HG03025 (cell line): ENCODE results near the gene HRH3.

Source experiments
- ATAC-seq: cut with Tn5 transposase; IDR thresholded peaks from one replicate; pipeline ENCODE4 v1.9.1; 2021; ENCODE audit warnings: mild to moderate bottlenecking, moderate library complexity; ENCODE audit not compliant: unreplicated experiment, low FRiP score

The HRH3 gene

DNA sequence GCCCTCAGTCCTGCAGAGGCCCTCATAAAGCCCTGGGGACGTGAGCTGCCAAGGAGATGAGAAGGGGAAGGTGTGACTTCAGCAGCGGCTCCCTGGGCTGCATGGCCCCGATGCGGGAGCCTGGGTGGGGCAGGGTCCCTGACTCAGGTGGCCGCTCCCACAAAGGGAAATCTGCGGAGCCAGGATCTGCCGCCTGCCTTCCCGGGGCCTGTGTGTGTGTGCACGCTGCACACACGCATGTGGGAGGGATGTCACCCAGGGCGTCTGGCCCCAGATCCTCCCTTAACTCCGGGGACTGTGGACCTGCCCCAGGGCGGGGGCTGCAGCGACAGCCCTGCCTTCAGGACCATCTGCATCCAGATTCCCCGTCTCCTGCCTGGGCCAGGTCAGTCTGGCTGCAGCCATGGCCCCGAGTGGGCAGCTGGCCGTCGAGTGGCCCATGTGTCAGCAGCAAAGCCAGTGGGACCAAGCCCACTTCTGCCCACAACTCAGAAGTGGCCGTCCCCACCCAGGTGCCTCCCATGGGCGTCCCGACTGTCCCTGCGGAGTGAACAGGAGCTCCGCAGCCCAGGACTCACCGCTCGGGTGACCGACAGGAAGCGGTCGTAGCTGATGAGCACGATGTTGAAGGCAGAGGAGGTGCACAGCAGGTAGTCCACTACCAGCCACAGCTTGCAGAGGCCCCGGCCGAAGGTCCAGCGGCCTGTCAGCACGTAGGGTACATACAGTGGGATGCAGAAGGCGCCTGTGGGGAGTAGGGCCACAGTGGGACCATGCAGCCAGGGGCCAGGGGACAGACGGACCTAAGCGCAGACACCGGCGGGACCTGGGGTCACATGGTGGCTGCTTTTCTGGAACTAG is 1.9 kb downstream of the HRH3 start:
- no peak for ATAC-seq

DNA sequence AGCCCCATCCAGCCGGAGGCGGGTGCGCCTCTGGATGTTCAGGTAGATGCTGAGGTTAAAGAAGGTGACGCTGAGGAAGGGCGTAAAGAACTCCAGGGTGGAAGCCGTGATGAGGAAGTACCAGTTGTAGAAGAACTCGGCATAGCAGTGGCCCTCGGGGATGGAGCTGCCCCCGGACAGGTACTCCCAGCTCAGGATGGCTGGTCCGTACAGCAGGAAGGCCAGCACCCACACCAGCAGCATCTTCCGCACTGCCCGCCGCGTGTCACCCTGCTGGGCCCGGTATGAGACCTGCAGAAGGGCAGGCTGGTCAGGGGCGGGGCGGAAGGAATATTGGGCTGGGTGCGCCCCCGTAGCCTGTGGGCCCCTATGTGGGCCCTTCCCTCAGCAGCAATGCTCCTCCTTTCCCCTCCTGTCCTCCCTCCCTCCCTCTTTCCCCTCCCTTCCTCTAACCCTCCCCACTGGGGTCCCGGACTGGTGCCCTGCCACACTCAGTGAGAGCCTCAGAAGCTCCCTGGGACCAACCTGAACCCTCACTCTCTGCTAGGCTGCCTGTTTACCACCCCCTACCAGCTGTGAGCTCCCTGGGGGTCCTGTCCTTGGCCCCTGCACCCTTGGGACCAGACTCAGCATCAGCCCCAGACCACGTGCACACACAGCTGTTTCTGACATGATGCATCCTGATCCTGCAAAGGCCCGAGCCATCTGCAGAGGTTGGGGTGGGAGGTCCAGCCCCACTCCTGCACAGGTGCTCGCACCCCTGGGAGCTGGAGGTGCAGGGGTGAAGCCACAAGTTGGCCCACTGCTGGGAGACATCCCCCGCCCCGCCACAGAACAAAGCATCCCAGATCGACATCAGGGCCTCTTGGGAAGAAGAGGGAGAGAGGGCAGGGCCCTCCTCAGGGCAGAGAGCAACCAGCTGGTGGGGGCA is 3.2 kb downstream of the HRH3 start:
- ATAC-seq: no peak

DNA sequence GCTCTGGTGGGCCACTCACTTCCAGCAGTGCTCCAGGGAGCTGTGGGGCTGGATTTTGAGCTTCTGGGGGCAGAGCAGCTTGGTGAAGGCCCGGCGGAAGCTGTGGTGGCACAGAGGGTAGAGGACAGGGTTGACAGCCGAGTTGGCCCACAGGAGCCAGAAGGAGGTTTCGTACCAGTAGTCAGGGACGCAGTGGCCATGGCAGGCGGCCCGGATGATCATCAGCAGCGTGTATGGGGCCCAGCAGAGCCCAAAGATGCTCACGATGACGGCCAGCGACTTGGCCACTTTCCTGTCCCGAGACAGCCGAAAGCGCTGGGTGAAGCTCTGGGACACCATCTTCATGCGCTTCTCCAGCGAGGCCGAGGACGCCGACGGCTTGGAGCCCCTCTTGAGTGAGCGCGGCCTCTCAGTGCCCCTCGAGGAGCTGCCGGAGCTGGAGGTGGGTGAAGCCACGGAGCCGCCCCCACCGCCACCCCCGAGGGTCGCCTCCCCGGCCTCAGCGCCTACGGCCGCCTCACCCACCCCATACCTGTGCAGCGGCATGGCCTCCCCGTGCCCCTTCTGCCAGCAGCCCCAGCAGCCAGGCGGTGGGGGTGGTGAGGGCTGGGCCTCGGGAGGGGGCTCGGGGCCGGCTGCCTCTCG is 4.0 kb downstream of the HRH3 start:
- no peak for ATAC-seq

DNA sequence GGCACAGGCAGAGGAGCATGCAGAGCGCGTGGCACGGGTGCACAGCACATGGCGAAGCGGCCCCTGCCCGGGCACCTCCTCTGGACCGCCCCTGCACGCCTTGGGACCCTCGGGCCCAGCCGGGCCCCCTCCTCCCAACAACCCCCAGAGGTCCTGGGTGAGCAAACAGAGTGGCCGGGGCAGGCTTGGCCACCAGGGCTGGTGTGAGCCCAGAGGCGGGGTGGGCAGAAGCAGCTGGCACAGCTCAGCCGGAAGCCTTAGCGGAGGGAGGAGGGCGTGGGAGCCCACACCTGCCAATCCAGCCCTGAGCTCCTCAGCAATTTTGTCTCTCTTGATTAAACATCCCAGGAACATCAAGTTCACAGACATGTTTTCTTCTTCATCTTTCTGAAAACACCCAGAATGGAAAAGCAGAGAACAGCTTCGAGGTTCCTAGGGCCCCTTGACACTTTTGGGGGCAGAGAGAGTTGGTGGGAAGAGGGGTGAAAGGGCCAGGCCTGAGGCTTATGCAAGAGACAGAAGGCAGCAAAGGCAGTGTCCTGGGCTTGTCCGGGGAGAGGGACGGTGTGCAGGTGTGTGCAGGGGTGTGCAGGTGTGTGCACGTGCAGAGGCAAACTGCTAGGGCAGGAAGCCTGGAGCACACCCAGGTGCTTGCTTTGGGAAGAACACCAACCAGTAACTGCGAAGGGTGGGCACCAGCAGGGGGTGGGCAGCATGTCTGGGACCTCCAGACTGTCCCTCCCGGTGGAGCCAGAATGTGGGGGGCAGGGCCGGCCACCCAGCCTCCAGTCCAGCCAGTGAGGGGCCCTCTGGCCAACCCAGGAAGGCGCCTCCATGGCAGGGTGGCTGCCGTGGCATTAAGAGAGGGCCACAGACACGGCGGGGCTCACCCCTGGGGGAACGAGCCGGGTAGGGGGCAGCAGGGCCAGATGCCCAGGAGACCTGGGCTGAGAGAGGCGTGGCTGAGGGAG is 4.8 kb downstream of the HRH3 start:
- no peak for ATAC-seq

DNA sequence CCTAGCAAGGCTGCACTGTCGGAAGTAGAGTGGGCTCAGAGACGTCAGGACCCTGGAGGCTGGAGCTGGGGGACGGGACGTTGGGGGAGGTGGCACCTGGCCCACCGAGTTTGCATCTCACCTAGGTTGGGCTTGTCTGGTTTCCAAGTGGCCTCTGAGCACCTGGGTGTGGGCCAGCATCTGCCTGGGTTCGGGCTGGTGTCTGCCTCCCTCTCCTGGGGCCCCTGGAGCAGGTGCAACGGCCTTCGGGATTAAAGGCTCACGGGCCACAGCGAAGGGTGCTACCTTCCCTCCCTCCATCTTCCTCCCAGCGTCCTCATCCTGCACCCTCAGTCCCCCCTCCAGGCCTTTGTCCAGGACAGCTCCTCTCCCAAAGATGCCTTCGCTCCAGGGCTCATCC is 6.0 kb downstream of the HRH3 start:
- no peak for ATAC-seq

DNA sequence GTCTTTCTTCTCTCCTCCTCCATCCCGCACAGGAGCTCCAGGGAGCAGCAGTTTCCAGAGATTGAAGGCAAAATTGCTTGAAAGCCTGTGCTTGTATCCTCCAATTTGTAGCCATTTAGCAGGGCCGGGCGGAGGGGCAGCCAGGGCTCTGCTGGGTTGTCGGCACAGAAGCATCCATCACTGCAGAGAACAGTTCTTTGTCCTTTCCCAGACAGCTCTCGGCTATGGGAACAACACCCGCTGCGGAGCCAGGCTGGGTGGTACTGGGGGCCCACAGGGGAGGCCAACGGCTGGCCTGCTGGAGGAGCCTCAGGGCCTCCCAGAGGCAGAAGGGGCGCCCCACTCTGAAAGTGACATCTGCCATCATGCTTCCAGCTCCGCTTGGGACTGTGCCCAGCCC is 7.8 kb downstream of the HRH3 start:
- no peak for ATAC-seq

DNA sequence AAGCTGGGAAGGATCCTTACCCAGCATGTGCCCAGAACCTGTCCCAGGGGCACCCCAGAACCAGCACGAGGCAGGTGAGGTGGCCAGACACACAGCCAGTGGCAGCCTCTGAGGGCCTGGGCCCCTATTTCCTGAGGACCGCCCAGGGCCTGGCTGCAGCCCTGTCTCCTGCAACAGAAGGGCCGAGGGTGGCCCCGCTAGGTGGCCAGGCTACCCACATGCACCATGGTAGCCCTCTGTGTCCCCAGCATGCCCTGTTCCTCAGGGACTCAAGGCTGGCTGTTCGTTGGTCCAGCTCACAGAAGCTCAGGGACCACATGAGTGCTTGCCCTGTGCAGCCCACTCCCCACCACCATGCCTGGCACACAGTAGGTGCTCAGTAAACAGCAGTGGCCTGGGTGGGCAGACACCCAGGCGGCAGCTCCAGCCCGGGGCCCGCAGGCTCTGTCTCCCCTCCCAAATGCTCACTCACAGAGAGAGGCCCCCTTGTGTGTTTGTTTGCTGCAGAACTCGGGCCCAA is 8.2 kb downstream of the HRH3 start:
- ATAC-seq: no peak

DNA sequence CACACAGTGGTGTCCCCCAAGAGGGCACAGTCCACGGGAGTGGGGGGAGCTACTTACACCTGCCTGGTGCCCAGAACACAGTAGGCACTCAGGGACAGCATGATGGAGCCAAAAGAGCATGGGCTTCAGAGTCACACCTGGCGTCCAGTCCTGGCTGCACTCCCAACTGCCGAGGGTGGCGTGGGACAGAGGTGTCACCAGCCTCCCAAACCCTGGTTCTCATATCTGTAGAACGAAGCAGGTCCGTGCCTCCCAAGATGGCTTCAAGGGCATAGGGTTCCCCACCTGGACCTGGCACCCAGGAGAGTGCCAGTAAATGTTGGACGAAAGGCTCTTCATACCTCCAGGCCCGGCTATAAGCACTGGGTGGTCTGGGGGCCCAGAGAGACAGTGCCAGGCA is 8.9 kb downstream of the HRH3 start:
- no peak for ATAC-seq

DNA sequence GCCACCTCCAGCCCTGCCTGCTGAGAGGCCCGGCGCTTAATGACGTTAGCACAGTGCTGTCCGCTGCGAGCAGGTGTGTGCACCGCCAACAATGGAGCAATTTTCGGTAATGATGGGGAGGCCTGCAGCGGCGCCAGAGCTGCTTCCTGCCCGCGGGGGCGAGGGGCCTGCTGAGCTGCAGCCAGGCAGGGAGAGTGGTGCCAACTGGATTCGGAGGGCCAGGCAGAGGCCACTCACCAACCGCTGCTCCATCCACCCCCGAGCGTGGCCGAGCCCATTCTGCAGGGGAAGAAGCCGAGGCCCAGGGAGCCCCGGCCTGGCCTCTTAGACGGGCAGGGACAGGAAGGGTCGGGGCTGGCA is 9.6 kb downstream of the HRH3 start:
- ATAC-seq: no peak

DNA sequence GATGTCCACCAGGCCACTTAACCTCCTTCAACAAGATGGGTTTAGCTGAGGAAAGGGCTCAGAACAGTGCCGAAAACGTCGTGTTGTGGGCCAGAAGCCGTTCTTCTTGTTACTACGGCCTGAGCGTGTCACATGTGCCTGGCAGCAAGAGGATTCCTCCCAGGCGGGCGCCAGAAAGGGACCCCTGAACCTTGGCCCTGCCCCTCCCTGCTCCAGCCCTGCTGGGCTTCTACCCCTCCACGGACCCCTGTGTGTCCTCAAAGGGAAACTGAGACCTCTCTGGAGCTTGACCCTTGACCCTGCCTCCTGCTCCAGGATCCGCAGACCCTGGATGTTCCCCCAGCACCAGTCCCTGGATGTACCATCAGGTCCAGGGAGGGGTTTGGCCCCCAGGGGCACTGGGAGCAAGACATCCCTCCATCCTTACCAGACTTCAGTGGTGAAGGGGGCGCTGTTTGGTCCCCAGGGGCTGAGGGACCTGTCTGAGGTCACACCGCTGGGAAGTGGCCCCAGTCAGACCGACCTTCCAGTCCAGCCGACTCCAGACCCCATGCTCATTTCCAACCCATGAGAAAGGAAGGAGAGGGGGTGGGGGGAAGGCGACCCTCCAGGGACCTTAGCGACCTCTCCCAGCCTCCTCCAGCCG is 10.1 kb downstream of the HRH3 start:
- no peak for ATAC-seq

DNA sequence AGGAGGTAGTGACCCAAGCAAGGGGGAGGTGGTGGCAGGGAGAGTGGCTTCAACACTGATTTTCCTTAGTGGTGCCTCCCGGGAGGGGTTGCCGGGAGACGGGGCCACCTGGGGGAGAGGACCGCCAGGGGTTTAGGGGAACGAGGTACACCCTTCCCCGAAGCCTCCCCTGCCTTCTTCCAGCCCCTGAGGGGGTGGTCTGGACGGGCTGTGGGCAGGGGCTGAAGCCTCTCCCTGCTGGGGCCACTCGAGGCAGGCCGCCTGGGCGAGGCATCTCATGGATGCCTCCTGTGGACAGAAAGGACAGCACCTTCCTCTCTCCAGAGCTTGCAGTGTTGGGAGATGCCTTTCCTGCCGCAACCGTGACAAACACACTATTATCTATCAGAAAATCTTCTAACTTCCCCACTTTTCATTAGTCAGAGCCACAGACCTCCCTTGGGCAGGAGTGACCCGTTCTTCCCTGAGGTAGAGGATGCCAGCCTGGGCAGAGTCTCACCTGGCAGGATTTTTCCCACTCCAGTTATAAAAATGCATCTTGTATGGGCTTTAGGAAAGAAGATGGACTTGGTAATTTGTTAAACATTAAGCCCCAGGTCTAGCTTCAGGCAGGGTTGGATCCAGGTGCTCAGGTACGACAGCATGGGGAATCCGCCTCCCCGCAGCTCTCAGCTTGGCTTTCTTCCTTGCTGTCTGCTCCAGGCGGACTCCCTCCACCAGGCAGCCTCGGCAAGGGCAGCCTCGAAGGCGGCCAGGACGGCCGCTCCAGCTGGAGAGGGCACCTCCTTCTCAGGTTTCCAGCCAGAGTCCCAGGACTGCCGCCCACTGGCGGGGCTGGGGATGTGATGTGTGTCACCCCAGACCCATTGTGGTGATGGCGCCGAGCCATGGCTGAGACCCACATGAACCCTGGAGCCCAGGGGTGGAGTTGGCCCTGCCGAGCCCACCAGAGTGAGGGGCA is 11.0 kb downstream of the HRH3 start:
- ATAC-seq: no peak

DNA sequence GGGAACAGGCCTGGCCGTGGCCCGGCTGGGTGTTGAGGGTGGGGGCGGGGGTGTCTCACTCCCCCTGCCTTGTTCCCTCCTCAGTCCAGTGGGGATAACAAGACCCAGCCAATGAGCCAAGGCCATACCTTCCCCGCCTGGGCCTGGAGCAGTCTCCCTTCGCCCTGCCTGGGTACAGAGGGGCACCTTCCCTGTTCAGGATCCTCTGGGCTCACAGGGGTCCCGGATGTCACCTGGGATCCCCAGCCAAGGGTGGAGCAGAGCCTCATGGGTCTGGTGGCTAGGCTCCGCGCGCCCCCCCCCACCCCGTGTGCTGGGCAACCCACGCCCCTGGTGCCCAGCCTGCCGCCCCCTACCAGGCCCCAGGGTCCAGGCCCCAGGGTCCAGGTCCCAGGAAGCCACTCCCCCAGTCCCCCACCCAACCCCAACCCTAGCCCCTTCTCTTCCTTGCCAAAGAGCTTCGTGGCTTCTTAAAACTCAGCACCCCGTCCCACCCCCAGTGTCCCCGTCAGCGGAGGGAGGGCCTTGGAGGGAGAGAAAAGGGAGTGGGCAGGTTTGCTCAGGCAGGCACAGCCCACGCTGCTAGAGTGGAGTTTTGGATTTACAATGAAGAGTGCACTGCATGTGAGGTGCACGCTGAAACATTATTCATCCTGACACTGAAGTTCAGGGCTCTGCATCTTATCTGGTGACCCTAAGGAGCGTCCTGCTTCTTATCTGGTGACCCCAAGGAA is 11.8 kb downstream of the HRH3 start:
- ATAC-seq: no peak

DNA sequence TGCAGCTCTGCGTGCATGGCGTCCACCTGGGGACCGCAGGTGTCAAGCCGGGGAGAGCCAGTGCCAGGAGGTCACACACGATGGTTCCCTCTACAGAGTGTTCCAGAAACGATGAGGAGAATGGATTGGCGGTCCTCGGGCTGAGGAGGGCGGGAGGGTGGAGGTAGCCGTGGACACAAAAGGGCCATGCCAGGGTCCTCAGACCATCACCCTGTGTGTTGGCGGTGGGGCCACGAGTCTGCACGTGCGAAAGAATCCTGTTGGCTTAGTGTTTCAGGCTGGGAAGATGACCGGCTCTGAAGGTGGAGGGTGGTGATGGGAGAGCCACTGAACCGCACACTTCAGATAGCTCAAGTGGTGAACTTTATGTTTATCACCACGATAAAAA is 13.7 kb downstream of the HRH3 start:
- ATAC-seq: no peak

DNA sequence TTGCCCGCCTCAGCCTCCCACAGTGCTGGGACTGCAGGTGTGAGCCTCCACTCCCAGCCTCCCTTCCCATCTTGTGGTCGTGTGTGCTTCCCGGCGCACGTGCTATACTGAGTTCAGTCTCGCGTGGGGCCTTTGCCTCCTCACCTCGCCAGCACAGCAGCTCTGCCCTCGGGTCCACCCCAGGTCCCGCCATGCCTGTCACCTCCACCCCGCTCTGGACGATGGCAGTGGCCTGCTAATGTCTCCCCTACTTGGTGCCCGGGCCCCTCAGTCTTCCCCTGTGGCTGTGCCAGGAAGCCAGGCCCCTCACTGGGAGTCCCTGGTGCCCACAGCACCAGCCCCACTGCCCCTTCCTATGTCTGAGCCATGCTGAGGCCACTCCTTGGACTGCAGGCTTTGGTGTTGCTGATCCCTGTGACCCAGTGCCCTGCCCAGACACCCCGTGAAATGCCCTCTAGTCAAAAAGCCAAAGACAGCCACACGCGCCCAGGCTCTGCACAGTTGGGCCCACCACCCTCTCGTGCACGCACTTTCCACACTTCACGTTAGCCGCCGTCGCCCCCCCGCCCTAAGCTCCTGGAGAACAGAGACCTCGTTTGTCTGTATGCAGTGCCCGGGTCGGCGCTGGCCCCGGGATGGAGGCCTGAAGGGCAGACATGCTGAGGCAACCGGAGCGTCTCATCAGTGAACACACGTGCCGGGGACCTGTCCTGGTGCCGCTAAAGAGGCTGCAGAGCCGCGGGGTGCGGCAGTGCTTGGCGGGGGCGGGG is 14.3 kb downstream of the HRH3 start:
- no peak for ATAC-seq

DNA sequence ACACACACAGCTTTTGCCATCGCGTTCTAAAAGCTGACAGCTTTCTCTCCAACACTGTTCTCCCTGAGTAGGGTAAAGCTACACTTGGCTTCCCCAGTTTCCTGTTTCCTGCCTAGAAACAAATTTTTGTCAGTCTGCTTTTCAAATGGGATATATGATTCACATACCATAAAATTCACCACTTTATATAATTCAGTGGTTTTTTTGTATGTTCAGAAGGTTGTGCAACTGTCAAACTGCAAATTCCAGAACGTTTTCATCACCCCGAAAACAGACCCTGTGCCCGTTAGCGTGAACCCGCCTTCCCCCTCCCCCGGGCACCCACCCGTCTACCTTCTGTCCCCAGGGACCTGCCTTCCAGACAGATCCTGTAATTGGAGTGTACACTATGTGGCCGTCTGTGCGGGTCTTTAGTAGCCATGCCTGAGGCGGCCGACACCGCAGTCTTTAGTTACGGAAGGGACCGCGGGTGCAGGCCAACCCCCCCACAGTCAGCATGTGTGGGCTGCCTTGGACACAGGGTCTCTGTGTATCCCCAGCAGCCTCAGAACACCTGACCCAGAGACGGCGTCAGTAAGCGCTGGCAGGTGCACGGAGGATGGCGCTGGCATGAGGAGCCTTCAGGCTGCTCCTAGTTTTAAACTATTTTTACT is 16.6 kb downstream of the HRH3 start:
- no peak for ATAC-seq

DNA sequence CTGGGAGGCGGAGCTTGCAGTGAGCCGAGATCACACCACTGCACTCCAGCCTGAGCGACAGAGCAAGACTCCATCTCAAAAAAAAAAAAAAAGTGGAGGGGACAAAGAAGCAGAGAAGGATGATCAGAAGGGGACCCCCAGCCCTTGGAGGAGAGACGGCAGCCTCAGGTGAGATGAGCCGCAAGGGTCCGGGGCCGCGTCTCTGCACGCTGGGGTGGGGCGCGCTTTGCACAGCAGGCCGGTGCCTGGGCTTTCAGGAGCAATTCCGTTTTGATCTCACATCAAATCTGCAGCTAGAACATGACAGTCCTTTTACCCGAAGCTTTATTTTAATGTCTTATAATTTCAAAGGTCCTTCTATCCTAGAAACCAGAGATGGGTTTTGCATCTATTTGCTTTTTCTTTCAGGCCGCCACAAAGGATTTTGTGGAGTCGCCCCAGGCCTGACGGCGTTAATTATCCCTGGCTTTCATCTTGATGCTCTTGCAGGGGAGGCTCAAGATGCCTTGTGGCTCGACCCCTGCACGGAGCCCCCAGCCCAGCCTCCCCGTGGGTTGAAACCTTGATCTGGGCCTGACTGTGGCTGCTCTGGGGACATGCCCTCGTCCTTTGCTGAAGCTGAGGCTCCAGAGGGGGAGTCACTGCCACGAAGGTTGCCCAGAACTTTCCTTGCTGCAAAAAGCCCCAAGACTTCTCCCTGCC is 17.3 kb downstream of the HRH3 start:
- no peak for ATAC-seq
